GM12878 (cell line): ENCODE results near the gene PLXNC1. TPM values are rescaled to one million over a fixed set of nuclear protein-coding genes. Genes with fewer than 3 reads are reported as not detected.
A peak's percentile ranks its signal among the peaks of the same experiment; 100 is the strongest.

Experiments used
- CBX3 ChIP-seq: fragments of 200-600 bp; sonication (generic); IDR thresholded peaks from 2 replicates; pipeline ENCODE4 v1.6.1; 2016; ENCODE audit warnings: low read depth, borderline replicate concordance
- DPF2 ChIP-seq: fragments of 450-650 bp; IDR thresholded peaks from 2 replicates; pipeline ENCODE4 v1.6.1; 2017; ENCODE audit warnings: mild to moderate bottlenecking
- EED ChIP-seq: sonication (generic); IDR thresholded peaks from 2 replicates; pipeline ENCODE4 v1.6.1; 2016; ENCODE audit warnings: antibody characterized with exemption, low read depth
- GABPA ChIP-seq: IDR thresholded peaks from 2 replicates; pipeline ENCODE4 v1.6.1; 2014; ENCODE audit warnings: antibody characterized with exemption, low read depth, mild to moderate bottlenecking, inconsistent platforms
- KAT2A ChIP-seq: conservative IDR thresholded peaks from 2 replicates; pipeline ENCODE4 v1.6.1; 2011; ENCODE audit warnings: low read depth, low read length; ENCODE audit not compliant: control insufficient read depth
- MTA2 ChIP-seq: fragments of 450-650 bp; IDR thresholded peaks from 2 replicates; pipeline ENCODE4 v1.6.1; 2016; ENCODE audit warnings: low read depth, mild to moderate bottlenecking, moderate library complexity
- NFIC ChIP-seq: IDR thresholded peaks from 2 replicates; pipeline ENCODE4 v1.6.1; 2012; ENCODE audit warnings: low read depth, mild to moderate bottlenecking, inconsistent platforms, low read length, moderate library complexity
- PML ChIP-seq: IDR thresholded peaks from 2 replicates; pipeline ENCODE4 v1.6.1; 2012; ENCODE audit warnings: low read length, inconsistent platforms
- POLR2AphosphoS5 ChIP-seq: IDR thresholded peaks from 2 replicates; pipeline ENCODE4 v1.6.1; 2011; ENCODE audit warnings: mild to moderate bottlenecking, low read length, inconsistent platforms
- RELA ChIP-seq: fragments of 450-650 bp; IDR thresholded peaks from 2 replicates; pipeline ENCODE4 v1.8.0; 2014; ENCODE audit warnings: borderline replicate concordance; ENCODE audit not compliant: partially characterized antibody
- RUNX3 ChIP-seq: IDR thresholded peaks from 2 replicates; pipeline ENCODE4 v1.6.1; 2012; ENCODE audit warnings: low read length, inconsistent platforms
- SKIL ChIP-seq: fragments of 450-650 bp; IDR thresholded peaks from 2 replicates; pipeline ENCODE4 v1.6.1; 2017; ENCODE audit warnings: mild to moderate bottlenecking, low read depth, inconsistent platforms; ENCODE audit not compliant: poor library complexity, severe bottlenecking
- SPI1 ChIP-seq: IDR thresholded peaks from 2 replicates; pipeline ENCODE4 v1.6.1; 2011; ENCODE audit warnings: low read depth, mild to moderate bottlenecking, low read length, moderate library complexity, borderline replicate concordance; ENCODE audit not compliant: insufficient read depth
- SRF ChIP-seq, 2 experiments: IDR thresholded peaks; 2 replicates each; pipeline ENCODE4 v1.6.1; 2011; ENCODE audit warnings: low read depth in 2 of 2, low read length in 2 of 2, mild to moderate bottlenecking in 1 of 2, moderate library complexity in 1 of 2
- TBL1XR1 ChIP-seq: IDR thresholded peaks from 2 replicates; pipeline ENCODE4 v1.6.1; 2012; ENCODE audit warnings: low read depth, low read length, improper control_type of control experiment
- TCF12 ChIP-seq: IDR thresholded peaks from 2 replicates; pipeline ENCODE4 v1.6.1; 2011; ENCODE audit warnings: low read depth, mild to moderate bottlenecking, low read length
- ZBTB11 ChIP-seq: fragments of 450-650 bp; formaldehyde crosslinking; IDR thresholded peaks from 2 replicates; pipeline ENCODE4 v1.5.0; 2022; ENCODE audit warnings: mild to moderate bottlenecking, missing genetic modification characterization
- polyA plus RNA-seq, 11 experiments: library from polyadenylated mRNA; depleted of rRNA in 4 of 11; unstranded in 6 of 11; stranded (reverse) in 5 of 11; fragments of >200 nt; fragmentation: Nextera tagmentation in 4 of 11; fragmentation: Illumina TruSeq in 1 of 11; extraction: Ambion mirVana in 4 of 11; extraction: Trizol in 1 of 11; gene quantifications; 1 replicate in 1 of 11; 2 replicates in 10 of 11; pipeline versions ENCODE4 v1.2.1 to v1.2.3, GENCODE V29; 2011 to 2016; ENCODE audit warnings: inconsistent platforms in 2 of 11, missing spikeins in 2 of 11, low read depth in 1 of 11
- total RNA-seq, 4 experiments: library from RNA; depleted of rRNA in 3 of 4; stranded (reverse); fragments of >200 nt in 3 of 4; fragmentation: Illumina TruSeq in 1 of 4; extraction: Trizol in 1 of 4; gene quantifications; 2 replicates each; pipeline versions ENCODE4 v1.2.1 to v1.2.3, GENCODE V29; 2013 to 2021
- TF ChIP-seq, protein P1 (sequence below): fragments of 450-650 bp; IDR thresholded peaks from 2 replicates; pipeline ENCODE4 v1.6.1; 2016; ENCODE audit warnings: mild to moderate bottlenecking

PLXNC1 gene
- total and polyA plus RNA-seq, 10 of the 15 experiments (the other 5 are each of a cell fraction or from before 2014, with no cell fraction given) = 5.2 to 41.2 (median 24.6) TPM

- TF ChIP-seq SKIL (no peak), NFIC (peak; percentile 66; the same call in 1 of the 2 replicates), CBX3 (no peak), RUNX3 (peak; percentile 72), POLR2AphosphoS5 (no peak), EED (no peak), SPI1 (0 out of 2 replicates have a peak, but pooled peaks have one; percentile 12), TCF12 (0 out of 2 replicates have a peak, but pooled peaks have one; percentile 34), GABPA (no peak), KAT2A (no peak), DPF2 (no peak), ZBTB11 (no peak), RELA (no peak), PML (no peak), TBL1XR1 (0 out of 2 replicates have a peak, but pooled peaks have one; percentile 37), MTA2 (peak; percentile 51), SRF (IDR thresholded peaks at IDR 0.05; ENCODE audit: low read depth in 2 of 2, low read length in 2 of 2) (no peak)
- TF ChIP-seq, protein P1, sequence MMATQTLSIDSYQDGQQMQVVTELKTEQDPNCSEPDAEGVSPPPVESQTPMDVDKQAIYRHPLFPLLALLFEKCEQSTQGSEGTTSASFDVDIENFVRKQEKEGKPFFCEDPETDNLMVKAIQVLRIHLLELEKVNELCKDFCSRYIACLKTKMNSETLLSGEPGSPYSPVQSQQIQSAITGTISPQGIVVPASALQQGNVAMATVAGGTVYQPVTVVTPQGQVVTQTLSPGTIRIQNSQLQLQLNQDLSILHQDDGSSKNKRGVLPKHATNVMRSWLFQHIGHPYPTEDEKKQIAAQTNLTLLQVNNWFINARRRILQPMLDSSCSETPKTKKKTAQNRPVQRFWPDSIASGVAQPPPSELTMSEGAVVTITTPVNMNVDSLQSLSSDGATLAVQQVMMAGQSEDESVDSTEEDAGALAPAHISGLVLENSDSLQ = peak; percentile 82
Measured at GRCh38 chr12:94193168-94193567, 44.8 kb downstream of the PLXNC1 start (continued).
